ENCODE results near the gene GFPT1. TPM values are rescaled to one million over a fixed set of nuclear protein-coding genes. Genes with fewer than 3 reads are reported as not detected.

Gene GFPT1
- total and polyA plus RNA-seq, 12 donors = 5.5 to 96.5 (median 29.0) TPM

- Histone ChIP-seq H3K4me1 (replicated peaks in 1 of 2) (no peaks in the 10 kb centered on the region), H3K9me3 (replicated peaks in 1 of 3) (no peaks in the 10 kb centered on the region), H3K27me3 (no peaks in the 10 kb centered on the region), H3K36me3 (replicated peaks in 1 of 2) (peaks cover 0 to 33% of the 10 kb centered on the region in 2 donors), H3K27ac (no peak overlapping the region), H3K4me3 (no peak overlapping the region)
- WGBS, 4 donors = 93 to 96% (median 93%) methylated on average over 2 of the region's 2 CpGs
- DNase-seq = no peak
- intact Hi-C loops (cut with DNase I) = no loop called here
- TF ChIP-seq CTCF (IDR thresholded peaks at IDR 0.05) = no peak
- no peak for TF ChIP-seq POLR2A (IDR thresholded peaks at IDR 0.05)
Observed at GRCh38 chr2:69333352-69333751, 53.7 kb downstream of the GFPT1 start.

GRCh38 chr2:69330781-69331180, 56.2 kb downstream of the GFPT1 start:
- H3K36me3 ChIP-seq (replicated peaks in 1 of 2) = peaks cover 0 to 36% of the 10 kb centered on the region in 2 donors
- H3K4me3 ChIP-seq = no peak overlapping the region
- H3K4me1 ChIP-seq (replicated peaks in 1 of 2) = no peaks in the 10 kb centered on the region
- no peak for DNase-seq
- TF ChIP-seq POLR2A (IDR thresholded peaks at IDR 0.05) (no peak), CTCF (IDR thresholded peaks at IDR 0.05) (no peak)
- 65 to 84% (median 74%) methylated on average over 2 of the region's 2 CpGs for WGBS, 4 donors
- no peaks in the 10 kb centered on the region for H3K9me3 ChIP-seq (replicated peaks in 1 of 3)
- no peaks in the 10 kb centered on the region for H3K27me3 ChIP-seq
- intact Hi-C loops (cut with DNase I) = no loop called here
- no peak overlapping the region for H3K27ac ChIP-seq

DNA sequence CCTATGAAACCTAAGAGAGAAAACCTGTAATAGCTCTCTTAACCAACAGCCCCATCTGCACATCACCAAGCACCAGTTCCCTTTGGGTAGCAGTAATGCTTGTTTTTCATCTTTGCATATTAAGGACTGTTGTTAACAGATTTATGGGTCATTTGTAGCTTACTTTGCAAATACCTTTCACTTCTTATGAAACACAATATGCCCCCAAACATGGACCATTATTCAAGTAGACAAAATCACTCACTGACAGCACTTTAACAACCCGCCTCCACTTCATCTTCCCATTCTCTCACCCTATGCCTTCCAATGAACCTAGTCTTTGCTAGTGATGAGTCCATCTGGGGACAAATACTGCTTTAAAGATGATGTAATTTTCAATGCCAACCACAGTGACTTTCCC, 64.4 kb downstream of the GFPT1 start:
- intact Hi-C loops (cut with DNase I) = no loop called here
- no peaks in the 10 kb centered on the region for H3K27me3 ChIP-seq
- 97 to 100% (median 100%) methylated on average over 1 of the region's 1 CpG for WGBS, 4 donors
- TF ChIP-seq POLR2A (IDR thresholded peaks at IDR 0.05) (no peak), CTCF (IDR thresholded peaks at IDR 0.05) (no peak)
- H3K4me1 ChIP-seq (replicated peaks in 1 of 2) = no peaks in the 10 kb centered on the region
- H3K9me3 ChIP-seq (replicated peaks in 1 of 3) = no peaks in the 10 kb centered on the region
- H3K4me3 ChIP-seq = no peak overlapping the region
- peaks cover 0 to 35% of the 10 kb centered on the region in 2 donors for H3K36me3 ChIP-seq (replicated peaks in 1 of 2)
- DNase-seq = no peak
- no peak overlapping the region for H3K27ac ChIP-seq

DNA sequence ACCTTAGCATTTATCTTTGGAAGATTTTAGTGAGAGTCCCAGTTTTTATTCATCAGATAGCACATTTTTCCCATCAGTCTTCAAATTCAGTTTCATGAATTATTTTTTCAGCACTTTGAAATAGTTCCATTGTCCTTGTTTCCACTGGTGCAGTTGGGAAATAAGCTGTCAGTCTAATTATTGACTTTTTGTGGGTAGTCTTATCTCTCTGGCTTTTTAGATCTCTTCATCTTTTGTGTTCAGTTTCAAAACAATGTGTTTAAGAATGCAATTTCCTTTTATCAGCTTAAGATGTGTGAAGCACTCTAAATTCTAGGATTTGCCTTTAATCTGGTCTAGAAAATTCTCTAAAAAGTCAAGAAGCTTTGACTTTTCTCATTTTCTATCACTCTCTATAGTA, 70.5 kb downstream of the GFPT1 start:
- DNase-seq = no peak
- TF ChIP-seq POLR2A (IDR thresholded peaks at IDR 0.05) (no peak), CTCF (IDR thresholded peaks at IDR 0.05) (no peak)
- Histone ChIP-seq H3K36me3 (replicated peaks in 1 of 2) (no peaks in the 10 kb centered on the region), H3K4me3 (no peak overlapping the region), H3K4me1 (replicated peaks in 1 of 2) (no peaks in the 10 kb centered on the region), H3K9me3 (replicated peaks in 1 of 3) (no peaks in the 10 kb centered on the region), H3K27ac (no peak overlapping the region), H3K27me3 (no peaks in the 10 kb centered on the region)
- intact Hi-C loops (cut with DNase I) = no loop called here

Measured in adrenal gland (tissue), 12 donors.